ENCODE data around the gene BICD1.

BICD1 gene

DNA sequence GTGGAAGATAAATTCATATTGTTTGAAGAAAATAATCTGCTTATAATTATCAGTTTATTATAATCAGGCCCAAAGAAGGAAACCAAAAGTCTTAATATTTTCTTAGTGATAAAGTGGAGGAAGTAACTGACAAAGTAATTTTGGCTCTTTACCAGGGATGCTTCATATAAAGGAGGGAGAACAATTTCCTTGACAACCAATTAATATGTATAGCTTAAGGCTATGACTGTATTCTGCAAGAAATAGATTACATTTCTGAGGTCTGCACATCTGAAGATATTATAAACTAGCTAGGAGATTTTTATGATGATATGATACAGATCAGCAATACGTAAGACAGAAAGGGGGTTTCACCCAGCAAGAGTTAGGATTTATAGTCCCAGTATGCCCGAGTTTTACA, 90.8 kb downstream of the BICD1 start:
- no peak for DNase-seq (ENCODE audit: low read depth)
- TF ChIP-seq CTCF (IDR thresholded peaks at IDR 0.05; ENCODE audit: insufficient read depth, low read depth, low read length, missing control alignments) = no peak
- no peak overlapping the region for H3K4me3 ChIP-seq (ENCODE audit: low read length)

DNA sequence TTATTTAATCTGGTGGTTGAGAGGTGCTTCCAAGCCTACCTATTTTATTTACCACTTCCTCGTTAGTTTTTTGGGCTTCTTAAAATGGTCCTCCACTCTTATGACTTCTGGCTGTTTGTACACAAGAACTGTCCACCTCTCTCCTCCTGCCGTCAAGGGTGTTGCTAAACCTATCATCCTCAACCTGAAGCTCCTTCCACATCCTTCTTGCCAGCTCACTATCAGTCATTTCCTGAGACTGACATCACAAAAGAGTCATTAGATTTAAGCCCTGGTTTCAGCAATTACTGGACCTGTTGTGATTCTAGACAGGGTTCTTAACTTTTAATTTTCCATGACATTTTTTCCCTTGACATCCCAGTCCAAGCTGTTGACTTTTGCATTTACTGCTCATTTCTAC, 91.9 kb downstream of the BICD1 start:
- no peak for TF ChIP-seq CTCF (IDR thresholded peaks at IDR 0.05; ENCODE audit: insufficient read depth, low read depth, low read length, missing control alignments)
- peak; percentile 91 for DNase-seq (ENCODE audit: low read depth)
- no peak overlapping the region for H3K4me3 ChIP-seq (ENCODE audit: low read length)

GRCh38 chr12:32201096-32201495, 94.4 kb downstream of the BICD1 start:
- DNase-seq (ENCODE audit: low read depth) = no peak
- no peak overlapping the region for H3K4me3 ChIP-seq (ENCODE audit: low read length)
- TF ChIP-seq CTCF (IDR thresholded peaks at IDR 0.05; ENCODE audit: insufficient read depth, low read depth, low read length, missing control alignments) = no peak

DNA sequence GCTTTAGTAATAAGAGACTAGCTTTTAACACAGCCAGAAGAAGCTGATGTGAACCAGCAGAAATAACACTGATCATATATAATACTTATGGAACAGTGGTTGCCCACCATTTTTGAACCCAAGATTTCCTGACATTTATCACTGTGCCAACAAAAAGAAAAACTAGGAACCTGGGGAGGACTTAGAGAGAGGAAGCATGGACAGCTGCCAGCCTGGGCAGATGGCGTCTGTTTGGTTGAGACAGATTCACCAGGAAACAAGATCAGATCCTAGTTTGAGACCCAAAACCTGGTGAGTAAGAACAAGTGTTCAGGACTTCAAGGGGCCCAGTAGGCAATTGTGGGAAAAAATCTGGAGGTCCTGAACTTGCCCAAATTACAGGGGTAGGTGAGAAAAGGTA, 95.3 kb downstream of the BICD1 start:
- DNase-seq (ENCODE audit: low read depth) = no peak
- TF ChIP-seq CTCF (IDR thresholded peaks at IDR 0.05; ENCODE audit: insufficient read depth, low read depth, low read length, missing control alignments) = no peak
- no peak overlapping the region for H3K4me3 ChIP-seq (ENCODE audit: low read length)

- no peak overlapping the region for H3K4me3 ChIP-seq (ENCODE audit: low read length)
- peak; percentile 33 for DNase-seq (ENCODE audit: low read depth)
- no peak for TF ChIP-seq CTCF (IDR thresholded peaks at IDR 0.05; ENCODE audit: insufficient read depth, low read depth, low read length, missing control alignments)
Measured at GRCh38 chr12:32205731-32206130, 99.1 kb downstream of the BICD1 start.

DNA sequence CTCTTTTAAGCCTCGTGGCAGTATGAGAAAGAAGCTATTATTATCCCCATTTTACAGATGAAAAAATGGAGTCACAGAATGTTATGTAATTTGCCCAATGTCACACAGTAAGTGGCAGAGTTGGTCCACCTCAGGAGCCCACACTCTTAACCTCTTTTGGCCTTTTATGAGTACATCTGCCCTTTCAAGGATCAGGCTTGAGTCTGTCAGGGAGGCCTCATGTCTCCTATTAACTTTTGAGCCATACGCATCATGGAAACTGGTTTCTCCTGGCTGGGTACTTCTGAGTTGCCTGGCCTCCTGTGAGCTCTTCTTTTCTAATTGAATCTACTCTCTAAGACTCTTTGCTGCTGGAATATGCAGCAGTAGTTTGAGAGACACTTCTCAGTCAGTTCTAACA, 101.7 kb downstream of the BICD1 start:
- H3K4me3 ChIP-seq (ENCODE audit: low read length) = no peak overlapping the region
- no peak for TF ChIP-seq CTCF (IDR thresholded peaks at IDR 0.05; ENCODE audit: insufficient read depth, low read depth, low read length, missing control alignments)
- no peak for DNase-seq (ENCODE audit: low read depth)

- H3K4me3 ChIP-seq (ENCODE audit: low read length) = no peak overlapping the region
- DNase-seq (ENCODE audit: low read depth) = no peak
- no peak for TF ChIP-seq CTCF (IDR thresholded peaks at IDR 0.05; ENCODE audit: insufficient read depth, low read depth, low read length, missing control alignments)
Measured at GRCh38 chr12:32211066-32211899, 104.6 kb downstream of the BICD1 start.
